Neural cell (in vitro differentiated cells): ENCODE measurements around the gene SPAM1. TPM values are rescaled to one million over a fixed set of nuclear protein-coding genes. Genes with fewer than 3 reads are reported as not detected.

ENCODE experiments used
- H2AFZ ChIP-seq: fragments of 200-600, 300-800 bp; sonication (generic), shearing (Covaris generic); 2 replicates; pipeline ENCODE4 v1.6.0; 2014; ENCODE audit warnings: low read depth, mild to moderate bottlenecking, antibody characterized with exemption, low read length, moderate library complexity
- H3F3A ChIP-seq: fragments of 200-600 bp; shearing (Covaris generic); 2 replicates; pipeline ENCODE4 v1.6.1; 2016; ENCODE audit warnings: mild to moderate bottlenecking, moderate library complexity, mixed read lengths, antibody characterized with exemption, low read length; ENCODE audit not compliant: insufficient read depth, poor library complexity, severe bottlenecking
- H3K27ac ChIP-seq: fragments of 200-600, 300-800 bp; sonication (generic), shearing (Covaris generic); 2 replicates; pipeline ENCODE4 v1.5.1; 2014; ENCODE audit warnings: mild to moderate bottlenecking, low read length, moderate library complexity
- H3K27me3 ChIP-seq: fragments of 300-800, 200-600 bp; sonication (generic), shearing (Covaris generic); 2 replicates; pipeline ENCODE4 v1.6.0; 2014; ENCODE audit warnings: mild to moderate bottlenecking, low read depth, low read length, moderate library complexity; ENCODE audit not compliant: insufficient read depth
- H3K36me3 ChIP-seq: fragments of 300-800, 200-600 bp; sonication (generic), shearing (Covaris generic); 2 replicates; pipeline ENCODE4 v1.5.1; 2014; ENCODE audit warnings: mild to moderate bottlenecking, antibody characterized with exemption, low read length, moderate library complexity; ENCODE audit not compliant: insufficient read depth
- H3K4me2 ChIP-seq: fragments of 300-800, 200-600 bp; sonication (generic), shearing (Covaris generic); 2 replicates; pipeline ENCODE4 v1.6.0; 2014; ENCODE audit warnings: mild to moderate bottlenecking, low read length
- H3K4me3 ChIP-seq: fragments of 300-800, 200-600 bp; sonication (generic), shearing (Covaris generic); 2 replicates; pipeline ENCODE4 v1.5.1; 2014; ENCODE audit warnings: mild to moderate bottlenecking, low read length, moderate library complexity
- H3K79me2 ChIP-seq: fragments of 200-600 bp; shearing (Covaris generic); replicated peaks from 2 replicates; pipeline ENCODE4 v1.6.0; 2014; ENCODE audit warnings: mild to moderate bottlenecking, low read length, moderate library complexity; ENCODE audit not compliant: insufficient read depth
- H3K9ac ChIP-seq: fragments of 300-800, 200-600 bp; sonication (generic), shearing (Covaris generic); 2 replicates; pipeline ENCODE4 v1.6.1; 2016; ENCODE audit warnings: mild to moderate bottlenecking, low read length, mixed read lengths
- H3K9me2 ChIP-seq: fragments of 200-600 bp; shearing (Covaris generic); 2 replicates; pipeline ENCODE4 v1.6.1; 2016; ENCODE audit warnings: mild to moderate bottlenecking, low read length, mixed read lengths; ENCODE audit not compliant: insufficient read depth
- H3K9me3 ChIP-seq: fragments of 200-600, 300-800 bp; sonication (generic), shearing (Covaris generic); 2 replicates; pipeline ENCODE4 v1.6.1; 2016; ENCODE audit warnings: mild to moderate bottlenecking, mixed run types, low read length, moderate library complexity, mixed read lengths
- H4K20me1 ChIP-seq: fragments of 200-600 bp; shearing (Covaris generic); 2 replicates; pipeline ENCODE4 v1.6.1; 2016; ENCODE audit warnings: mild to moderate bottlenecking, mixed run types; ENCODE audit not compliant: insufficient read depth
- CTCF ChIP-seq: fragments of 450-650 bp; IDR thresholded peaks from 2 replicates; pipeline ENCODE4 v1.5.1; 2014; ENCODE audit warnings: antibody characterized with exemption, mild to moderate bottlenecking, moderate library complexity; ENCODE audit not compliant: poor library complexity, severe bottlenecking
- EP300 ChIP-seq: fragments of 450-650 bp; conservative IDR thresholded peaks from 2 replicates; pipeline ENCODE4 v1.6.1; 2014; ENCODE audit warnings: antibody characterized with exemption, mild to moderate bottlenecking, moderate library complexity; ENCODE audit not compliant: poor library complexity, severe bottlenecking
- EZH2 ChIP-seq: fragments of 200-600, 300-800 bp; shearing (Covaris generic), sonication (generic); IDR thresholded peaks from 2 replicates; pipeline ENCODE4 v1.6.1; 2014; ENCODE audit warnings: antibody characterized with exemption, low read length, borderline replicate concordance, mild to moderate bottlenecking; ENCODE audit not compliant: insufficient read depth, poor library complexity, severe bottlenecking
- MXI1 ChIP-seq: fragments of 450-650 bp; conservative IDR thresholded peaks from 2 replicates; pipeline ENCODE4 v1.6.1; 2014; ENCODE audit warnings: antibody characterized with exemption, mild to moderate bottlenecking; ENCODE audit not compliant: poor library complexity, severe bottlenecking
- POLR2AphosphoS5 ChIP-seq: IDR thresholded peaks from 2 replicates; pipeline ENCODE4 v1.6.1; 2012
- RAD21 ChIP-seq: fragments of 450-650 bp; conservative IDR thresholded peaks from 2 replicates; pipeline ENCODE4 v1.6.1; 2014; ENCODE audit warnings: antibody characterized with exemption, mild to moderate bottlenecking, moderate library complexity
- REST ChIP-seq: IDR thresholded peaks from 2 replicates; pipeline ENCODE4 v1.6.1; 2012; ENCODE audit warnings: borderline replicate concordance
- SMC3 ChIP-seq: fragments of 450-650 bp; conservative IDR thresholded peaks from 2 replicates; pipeline ENCODE4 v1.6.1; 2014; ENCODE audit warnings: antibody characterized with exemption, mild to moderate bottlenecking, moderate library complexity; ENCODE audit not compliant: poor library complexity
- TAF1 ChIP-seq: IDR thresholded peaks from 2 replicates; pipeline ENCODE4 v1.6.1; 2012; ENCODE audit warnings: low read depth
- polyA plus RNA-seq: library from polyadenylated mRNA; depleted of rRNA; stranded (reverse); fragments of >200 nt; gene quantifications from 2 replicates; pipeline ENCODE4 v1.2.3, GENCODE V29; 2014

Gene SPAM1
- polyA plus RNA-seq, 1 donor from 2014 or later = not detected

GRCh38 chr7:123939784-123940183 is 14.7 kb downstream of the SPAM1 start:
- no peaks in the 10 kb centered on the region for H4K20me1 ChIP-seq

GRCh38 chr7:123941391-123942180 is 16.5 kb downstream of the SPAM1 start:
- Histone ChIP-seq H3K4me3 (no peak overlapping the region), H3K9me3 (no peaks in the 10 kb centered on the region), H3K9ac (no peak overlapping the region), H4K20me1 (no peaks in the 10 kb centered on the region), H3K9me2 (no peaks in the 10 kb centered on the region), H3K27ac (no peak overlapping the region), H3F3A (no peaks in the 10 kb centered on the region), H3K36me3 (no peaks in the 10 kb centered on the region), H3K27me3 (no peaks in the 10 kb centered on the region), H3K4me2 (no peak overlapping the region), H3K79me2 (no peaks in the 10 kb centered on the region), H2AFZ (no peak overlapping the region)
- TF ChIP-seq REST = no peak
- TF ChIP-seq POLR2AphosphoS5 = no peak
- TF ChIP-seq EP300 = no peak
- no peak for TF ChIP-seq MXI1
- TF ChIP-seq SMC3 = no peak
- TF ChIP-seq CTCF = no peak
- no peak for TF ChIP-seq EZH2
- no peak for TF ChIP-seq TAF1
- TF ChIP-seq RAD21 = no peak

More at GRCh38 chr7:123939784-123940183, 14.7 kb downstream of the SPAM1 start:
- no peak overlapping the region for H3K9ac ChIP-seq
- H3K27me3 ChIP-seq = no peaks in the 10 kb centered on the region
- H3K4me3 ChIP-seq = no peak overlapping the region
- H3F3A ChIP-seq = no peaks in the 10 kb centered on the region
- H3K4me2 ChIP-seq = no peak overlapping the region
- TF ChIP-seq POLR2AphosphoS5 (no peak), TAF1 (no peak)
- H3K9me3 ChIP-seq = no peaks in the 10 kb centered on the region
- no peaks in the 10 kb centered on the region for H3K79me2 ChIP-seq
- H3K9me2 ChIP-seq = no peaks in the 10 kb centered on the region
- H2AFZ ChIP-seq = no peak overlapping the region
- H3K36me3 ChIP-seq = no peaks in the 10 kb centered on the region
- H3K27ac ChIP-seq = no peak overlapping the region
